Glutamatergic neuron (in vitro differentiated cells): ENCODE measurements around the gene PLEKHG5. TPM values are rescaled to one million over a fixed set of nuclear protein-coding genes. Genes with fewer than 3 reads are reported as not detected.
"Not testable (repeated sequence)": the region's sequence is repeated elsewhere in the genome, so short reads cannot be mapped to it uniquely, and the experiment has no call there.

Experiments
- DNase-seq: peaks from one replicate; pipeline ENCODE4 v3.0.0; 2022
- H3K27ac Mint-ChIP-seq: one replicate; pipeline ENCODE4 v1.8.0; 2020; ENCODE audit warnings: mild to moderate bottlenecking, mixed read lengths, inconsistent platforms; ENCODE audit not compliant: unreplicated experiment
- H3K27me3 Mint-ChIP-seq: one replicate; pipeline ENCODE4 v1.8.0; 2020; ENCODE audit warnings: mild to moderate bottlenecking, moderate library complexity, mixed read lengths, inconsistent platforms; ENCODE audit not compliant: unreplicated experiment
- H3K36me3 Mint-ChIP-seq: one replicate; pipeline ENCODE4 v1.8.0; 2020; ENCODE audit warnings: mild to moderate bottlenecking, mixed read lengths, inconsistent platforms; ENCODE audit not compliant: unreplicated experiment
- H3K4me1 Mint-ChIP-seq: one replicate; pipeline ENCODE4 v1.8.0; 2020; ENCODE audit warnings: mild to moderate bottlenecking, low read depth, mixed read lengths, inconsistent platforms; ENCODE audit not compliant: unreplicated experiment
- H3K4me3 Mint-ChIP-seq: one replicate; pipeline ENCODE4 v1.8.0; 2020; ENCODE audit warnings: mild to moderate bottlenecking, mixed read lengths, inconsistent platforms; ENCODE audit not compliant: unreplicated experiment
- H3K9me3 Mint-ChIP-seq: one replicate; pipeline ENCODE4 v1.8.0; 2020; ENCODE audit warnings: mild to moderate bottlenecking, moderate library complexity, mixed read lengths, inconsistent platforms; ENCODE audit not compliant: unreplicated experiment
- CTCF ChIP-seq: fragments of 200-600 bp; sonication (generic); IDR thresholded peaks from one replicate; pipeline ENCODE4 v1.5.0; 2021; ENCODE audit not compliant: partially characterized antibody, unreplicated experiment
- total RNA-seq: library from RNA; stranded (reverse); fragmentation: NEBNext Ultra II Directional; extraction: Animal tissue kit (Norgen Biotek cat#: 25700); gene quantifications from one replicate; pipeline ENCODE4 v1.2.1, GENCODE V29; 2021; ENCODE audit not compliant: unreplicated experiment

Gene PLEKHG5
- total RNA-seq, 1 donor from 2014 or later, result 53.0 TPM

DNA sequence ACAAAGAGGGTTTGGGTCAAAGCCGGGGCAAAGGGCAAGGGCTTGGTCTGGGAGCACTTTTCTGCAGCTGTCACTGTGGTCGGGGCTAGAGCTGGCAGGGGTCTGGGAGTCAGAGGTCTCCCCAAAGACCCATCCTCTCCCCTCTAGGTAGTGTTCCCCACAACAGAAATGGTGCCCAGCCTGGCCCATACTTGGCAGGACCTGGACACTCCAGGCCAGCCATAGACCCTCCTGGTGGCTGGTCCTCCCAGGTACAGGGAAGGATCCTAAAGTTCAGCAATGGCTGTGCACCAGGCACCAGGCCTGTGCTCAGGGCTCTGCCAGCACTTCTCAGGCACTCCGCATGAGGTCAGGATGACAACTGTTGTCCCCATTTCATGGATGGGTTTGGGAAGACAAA, 55.9 kb downstream of the PLEKHG5 start:
- no peaks in the 10 kb centered on the region for H3K36me3 Mint-ChIP-seq
- H3K4me3 Mint-ChIP-seq, result no peak overlapping the region
- peaks cover 32% of the 10 kb centered on the region for H3K4me1 Mint-ChIP-seq
- no peak for DNase-seq
- H3K27ac Mint-ChIP-seq, result no peak overlapping the region
- H3K27me3 Mint-ChIP-seq, result peaks cover 8% of the 10 kb centered on the region
- peaks cover 1% of the 10 kb centered on the region for H3K9me3 Mint-ChIP-seq
- TF ChIP-seq CTCF, result no peak

DNA sequence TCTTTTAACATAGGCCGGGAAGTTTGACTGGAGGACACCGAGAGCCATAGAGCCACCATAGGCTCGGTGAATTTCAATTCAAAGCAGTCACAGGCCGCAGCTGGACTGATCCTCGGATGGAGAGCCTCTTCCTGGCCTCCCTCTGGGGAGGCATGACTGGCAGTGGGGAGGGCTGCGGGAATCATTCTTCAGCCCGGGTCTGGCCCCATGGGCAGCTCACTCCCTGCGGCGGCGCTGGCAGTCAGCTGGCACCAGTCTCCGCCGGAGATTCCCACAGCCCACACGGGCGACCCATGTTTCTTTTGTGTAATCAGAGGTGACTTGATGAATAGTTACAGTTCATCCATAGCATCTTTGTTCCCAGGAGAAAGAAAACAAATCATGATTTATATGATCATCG, 56.3 kb downstream of the PLEKHG5 start:
- no peak for DNase-seq
- Mint-ChIP-seq H3K36me3 (no peaks in the 10 kb centered on the region), H3K9me3 (peaks cover 1% of the 10 kb centered on the region), H3K27ac (peak overlapping the region; percentile 66), H3K4me3 (no peak overlapping the region), H3K27me3 (peaks cover 9% of the 10 kb centered on the region), H3K4me1 (peaks cover 35% of the 10 kb centered on the region)
- TF ChIP-seq CTCF, result no peak

DNA sequence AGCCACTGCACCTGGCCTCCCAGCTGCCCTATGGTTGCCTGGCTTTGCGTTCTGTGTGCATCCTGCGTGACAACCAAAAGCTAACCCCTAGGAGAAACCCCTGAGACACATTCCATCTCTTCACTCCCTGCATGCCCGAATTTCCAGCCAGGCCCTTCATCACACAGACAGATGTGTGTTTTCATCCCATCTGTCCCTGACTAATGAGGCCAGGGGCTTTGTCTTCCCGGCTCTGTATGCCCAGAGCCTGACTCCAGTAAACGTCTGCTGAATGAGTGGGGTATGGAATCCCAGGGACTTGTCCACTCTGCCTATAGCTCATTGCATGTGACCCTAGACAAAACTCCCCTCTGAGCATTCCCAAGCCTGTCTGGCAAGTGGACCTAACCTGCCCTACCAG, 57.3 kb downstream of the PLEKHG5 start:
- no peak for TF ChIP-seq CTCF
- no peaks in the 10 kb centered on the region for H3K36me3 Mint-ChIP-seq
- H3K4me1 Mint-ChIP-seq, result peaks cover 33% of the 10 kb centered on the region
- no peak for DNase-seq
- H3K27me3 Mint-ChIP-seq, result peaks cover 6% of the 10 kb centered on the region
- H3K4me3 Mint-ChIP-seq, result peak overlapping the region; percentile 21
- H3K9me3 Mint-ChIP-seq, result peaks cover 1% of the 10 kb centered on the region
- peak overlapping the region; percentile 66 for H3K27ac Mint-ChIP-seq

- not testable (repeated sequence) for H3K36me3 Mint-ChIP-seq, H3K4me3 Mint-ChIP-seq, H3K27me3 Mint-ChIP-seq, H3K9me3 Mint-ChIP-seq, DNase-seq, H3K27ac Mint-ChIP-seq
- peaks cover 26% of the 10 kb centered on the region for H3K4me1 Mint-ChIP-seq
These were observed 59.6 kb downstream of the PLEKHG5 start for GRCh38 chr1:6431645-6432579.

DNA sequence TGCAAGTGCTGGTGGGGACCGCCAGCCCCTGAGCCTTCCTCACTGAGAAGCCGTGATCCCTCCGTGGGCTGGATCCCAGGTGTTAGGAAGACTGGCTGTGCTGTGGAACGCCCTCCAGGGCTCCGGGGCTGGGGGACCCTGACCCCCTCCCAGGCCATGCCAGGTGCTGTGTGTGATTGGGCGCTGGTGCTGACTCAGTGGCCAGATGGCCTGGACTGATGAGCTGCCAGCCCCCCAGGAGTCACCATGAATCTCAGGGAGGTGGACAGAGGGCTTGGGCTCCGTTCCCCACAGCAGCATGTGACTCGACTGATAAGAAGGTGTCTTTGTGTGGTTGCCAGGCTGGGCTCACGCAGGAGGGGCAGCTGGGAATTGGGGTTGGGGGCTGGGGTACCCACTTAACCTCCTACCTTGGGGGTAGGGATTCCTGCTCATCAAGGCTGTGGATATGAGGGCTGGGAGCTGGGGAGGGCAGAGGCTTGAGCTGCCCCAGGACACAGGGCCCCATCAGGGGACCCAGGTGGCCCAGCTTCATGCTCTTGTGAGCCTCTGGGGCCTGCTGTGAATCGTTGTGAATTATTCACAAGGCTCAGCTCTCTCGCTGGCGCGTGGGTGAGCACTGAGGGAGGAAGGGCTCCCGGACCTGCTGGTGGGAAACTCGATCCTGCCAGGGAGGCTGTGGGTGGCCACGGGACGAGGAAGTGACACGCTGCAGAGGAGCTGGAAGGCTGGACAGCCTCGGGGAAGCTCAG, 61.6 kb downstream of the PLEKHG5 start:
- Mint-ChIP-seq H3K4me1 (peaks cover 22% of the 10 kb centered on the region), H3K4me3 (peak overlapping the region; percentile 67)
- not testable (repeated sequence) for H3K9me3 Mint-ChIP-seq, DNase-seq, H3K27ac Mint-ChIP-seq, H3K36me3 Mint-ChIP-seq, H3K27me3 Mint-ChIP-seq

GRCh38 chr1:6428453-6428852, 63.0 kb downstream of the PLEKHG5 start:
- H3K4me3 Mint-ChIP-seq, H3K27ac Mint-ChIP-seq, H3K9me3 Mint-ChIP-seq, H3K36me3 Mint-ChIP-seq, H3K4me1 Mint-ChIP-seq, DNase-seq: not testable (repeated sequence)
- H3K27me3 Mint-ChIP-seq, result peaks cover 11% of the 10 kb centered on the region
